DOHH2 (cell line): ENCODE data around the gene PAX3.

Experiments
- EZH2phosphoT487 ChIP-seq: fragments of 200-600 bp; sonication (generic); IDR thresholded peaks from 2 replicates; pipeline ENCODE4 v1.6.1; 2017; ENCODE audit warnings: borderline replicate concordance, mild to moderate bottlenecking, antibody characterized with exemption, low read length, moderate library complexity, mixed read lengths
- TF ChIP-seq, protein P1 (sequence below): fragments of 200-600 bp; sonication (generic); IDR thresholded peaks from one replicate; pipeline ENCODE4 v1.5.1; 2014; ENCODE audit warnings: antibody characterized with exemption, mild to moderate bottlenecking, low read depth, low read length; ENCODE audit not compliant: poor library complexity, severe bottlenecking

DNA sequence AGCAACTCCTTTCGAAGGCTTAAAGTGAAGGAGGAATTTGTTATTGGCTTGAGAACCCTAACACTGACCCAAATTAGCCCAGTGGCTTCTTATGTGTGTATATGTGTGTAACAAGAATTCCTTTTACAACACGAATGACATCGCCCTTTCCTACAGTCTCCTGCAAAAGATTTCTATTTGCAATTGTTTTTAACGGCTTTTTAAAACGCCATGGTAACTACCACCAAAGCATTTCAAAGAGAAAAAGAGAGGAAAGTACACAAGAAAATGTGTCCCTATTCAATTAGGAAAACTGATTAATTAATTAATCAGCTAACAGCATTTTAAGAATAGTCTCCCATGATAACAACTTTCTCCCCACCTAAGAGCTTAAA is 58.1 kb downstream of the PAX3 start:
- TF ChIP-seq, protein P1, sequence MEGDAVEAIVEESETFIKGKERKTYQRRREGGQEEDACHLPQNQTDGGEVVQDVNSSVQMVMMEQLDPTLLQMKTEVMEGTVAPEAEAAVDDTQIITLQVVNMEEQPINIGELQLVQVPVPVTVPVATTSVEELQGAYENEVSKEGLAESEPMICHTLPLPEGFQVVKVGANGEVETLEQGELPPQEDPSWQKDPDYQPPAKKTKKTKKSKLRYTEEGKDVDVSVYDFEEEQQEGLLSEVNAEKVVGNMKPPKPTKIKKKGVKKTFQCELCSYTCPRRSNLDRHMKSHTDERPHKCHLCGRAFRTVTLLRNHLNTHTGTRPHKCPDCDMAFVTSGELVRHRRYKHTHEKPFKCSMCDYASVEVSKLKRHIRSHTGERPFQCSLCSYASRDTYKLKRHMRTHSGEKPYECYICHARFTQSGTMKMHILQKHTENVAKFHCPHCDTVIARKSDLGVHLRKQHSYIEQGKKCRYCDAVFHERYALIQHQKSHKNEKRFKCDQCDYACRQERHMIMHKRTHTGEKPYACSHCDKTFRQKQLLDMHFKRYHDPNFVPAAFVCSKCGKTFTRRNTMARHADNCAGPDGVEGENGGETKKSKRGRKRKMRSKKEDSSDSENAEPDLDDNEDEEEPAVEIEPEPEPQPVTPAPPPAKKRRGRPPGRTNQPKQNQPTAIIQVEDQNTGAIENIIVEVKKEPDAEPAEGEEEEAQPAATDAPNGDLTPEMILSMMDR: no peak
- no peak for TF ChIP-seq EZH2phosphoT487
